Testis (tissue), 3 donors: ENCODE measurements around the gene NGB. TPM values are rescaled to one million over a fixed set of nuclear protein-coding genes. Genes with fewer than 3 reads are reported as not detected.

Experiments
- DNase-seq: peaks from one replicate; pipeline ENCODE4 v3.0.0-alpha.2; 2019
- H3K27ac ChIP-seq, 2 donors: fragments of 200-600 bp; sonication (generic); one replicate each; pipeline ENCODE4 v1.5.1; 2019
- H3K27me3 ChIP-seq: fragments of 200-600 bp; sonication (generic); one replicate; pipeline ENCODE4 v1.5.1; 2019
- H3K36me3 ChIP-seq: fragments of 200-600 bp; sonication (generic); one replicate; pipeline ENCODE4 v1.5.1; 2017; ENCODE audit warnings: low read depth; ENCODE audit errors: missing control alignments
- H3K4me1 ChIP-seq: fragments of 200-600 bp; sonication (generic); one replicate; pipeline ENCODE4 v1.5.1; 2019
- H3K4me3 ChIP-seq, 2 donors: fragments of 200-600 bp; sonication (generic); one replicate each; pipeline ENCODE4 v1.5.1; 2017 to 2019
- H3K9me3 ChIP-seq: fragments of 200-600 bp; sonication (generic); one replicate; pipeline ENCODE4 v1.5.1; 2017
- POLR2A ChIP-seq: fragments of 450-650 bp; IDR thresholded peaks from one replicate; pipeline ENCODE4 v1.6.1; 2017; ENCODE audit warnings: antibody characterized with exemption, mild to moderate bottlenecking, moderate library complexity
- WGBS, 2 donors: methylation state at CpG; one replicate each; pipeline ENCODE4 v1.1.5; 2018; 5-methylcytosine and 5-hydroxymethylcytosine counted together
- intact Hi-C: fragments of 100-400 bp; cut with DNase I; formaldehyde crosslinking; loops from one replicate; pipeline ENCODE4 v1.15.1; 2023; ENCODE audit warnings: low total_unique reads
- microRNA counts, 2 donors: library from miRNA; unstranded; fragments of <30 nt; microRNA quantifications; one replicate each; lab custom pipeline; 2016
- microRNA-seq, 2 donors: library from miRNA; unstranded; fragments of <30 nt; microRNA quantifications; one replicate each; pipeline ENCODE4, GENCODE V29; 2016; ENCODE audit warnings: borderline number of aligned reads in 2 of 2, borderline replicate concordance in 1 of 2
- polyA plus RNA-seq: library from polyadenylated mRNA; stranded (reverse); fragments of 350-450 nt; fragmentation: Illumina TruSeq; extraction: RNeasy Lipid Tissue Mini Kit (QIAGEN cat#74804); gene quantifications from one replicate; pipeline ENCODE4 v1.2.3, GENCODE V29; 2014; ENCODE audit warnings: low read depth, low replicate concordance; ENCODE audit not compliant: insufficient read depth
- small RNA-seq, 2 donors: library from RNA; depleted of rRNA; stranded (forward); fragments of <200 nt; gene quantifications; one replicate each; pipeline ENCODE3, GENCODE V24; 2016
- total RNA-seq, 2 donors: library from RNA; depleted of rRNA; stranded (reverse); fragments of >200 nt; gene quantifications; one replicate each; pipeline ENCODE4 v1.2.3, GENCODE V29; 2016
- TF ChIP-seq, protein P1 (sequence below), 3 experiments: fragments of 450-650 bp in 2 of 3; fragments of 200-600 bp in 1 of 3; sonication (generic) in 1 of 3; IDR thresholded peaks; one replicate each; pipeline ENCODE4 v1.5.1; 2016 to 2019; ENCODE audit warnings: antibody characterized with exemption in 3 of 3, mild to moderate bottlenecking in 2 of 3, moderate library complexity in 1 of 3

The NGB gene
- total and polyA plus RNA-seq, 3 donors from 2014 or later: 0.76 to 1.3 (median 1.1) TPM

DNA sequence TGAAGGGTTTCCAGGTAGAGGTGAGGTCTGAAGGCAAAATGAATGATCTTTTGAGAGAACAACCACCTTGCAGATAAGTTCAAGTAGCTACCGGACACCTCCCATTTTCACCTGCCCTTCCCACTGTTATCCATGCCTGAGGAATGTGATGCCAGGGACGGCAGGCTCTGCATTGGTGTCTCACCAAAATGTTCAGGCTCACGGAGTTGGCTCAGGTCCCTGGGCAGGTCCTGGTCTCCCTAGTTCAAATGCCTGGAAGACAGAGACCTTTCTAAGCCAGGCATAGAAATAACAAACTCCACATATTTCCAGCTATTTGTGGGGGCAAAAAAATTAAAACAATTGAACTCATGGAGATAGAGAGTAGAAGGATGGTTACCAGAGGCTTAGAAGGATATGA lies 53.5 kb downstream of the NGB start:
- intact Hi-C loops: no loop called here
- H3K36me3 ChIP-seq: no peaks in the 10 kb centered on the region
- DNase-seq: no peak
- WGBS, 2 donors: 62 to 84% methylated on average over 3 of the region's 3 CpGs
- no peaks in the 10 kb centered on the region for H3K27me3 ChIP-seq
- no peaks in the 10 kb centered on the region for H3K9me3 ChIP-seq
- H3K4me1 ChIP-seq: peaks cover 6% of the 10 kb centered on the region
- H3K4me3 ChIP-seq: no peak overlapping the region
- H3K27ac ChIP-seq: no peak overlapping the region
- TF ChIP-seq POLR2A: no peak
- TF ChIP-seq, protein P1, sequence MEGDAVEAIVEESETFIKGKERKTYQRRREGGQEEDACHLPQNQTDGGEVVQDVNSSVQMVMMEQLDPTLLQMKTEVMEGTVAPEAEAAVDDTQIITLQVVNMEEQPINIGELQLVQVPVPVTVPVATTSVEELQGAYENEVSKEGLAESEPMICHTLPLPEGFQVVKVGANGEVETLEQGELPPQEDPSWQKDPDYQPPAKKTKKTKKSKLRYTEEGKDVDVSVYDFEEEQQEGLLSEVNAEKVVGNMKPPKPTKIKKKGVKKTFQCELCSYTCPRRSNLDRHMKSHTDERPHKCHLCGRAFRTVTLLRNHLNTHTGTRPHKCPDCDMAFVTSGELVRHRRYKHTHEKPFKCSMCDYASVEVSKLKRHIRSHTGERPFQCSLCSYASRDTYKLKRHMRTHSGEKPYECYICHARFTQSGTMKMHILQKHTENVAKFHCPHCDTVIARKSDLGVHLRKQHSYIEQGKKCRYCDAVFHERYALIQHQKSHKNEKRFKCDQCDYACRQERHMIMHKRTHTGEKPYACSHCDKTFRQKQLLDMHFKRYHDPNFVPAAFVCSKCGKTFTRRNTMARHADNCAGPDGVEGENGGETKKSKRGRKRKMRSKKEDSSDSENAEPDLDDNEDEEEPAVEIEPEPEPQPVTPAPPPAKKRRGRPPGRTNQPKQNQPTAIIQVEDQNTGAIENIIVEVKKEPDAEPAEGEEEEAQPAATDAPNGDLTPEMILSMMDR (IDR thresholded peaks at IDR 0.05): no peak

MicroRNA genes within 50 kb of the gene (microRNA counts, 767-probe panel; counts per million panel counts)
- 5,616 to 7,614 counts per million in 2 donors for microRNA hsa-miR-1260a (lab: Ali Mortazavi, UCI)

Small RNA genes lying within 50 kb of the gene (microRNA-seq; reads per million reads assigned to microRNA genes)
- 0 to 0.70 reads per million in 2 donors for gene MIR1260A

Small RNA genes lying within 50 kb of the gene (small RNA-seq; reads per million reads assigned to genes)
- gene MIR1260A: 0 reads per million in 2 donors

Other genes starting within 250 kb of the NGB start
- 100 to 1,000 TPM in 1 of 2 donors, 10 to 100 TPM in 1; 94.6 to 120 TPM for gene IRF2BPL, start 242.5 kb downstream of the NGB start, total RNA-seq
- 30.9 TPM for gene IRF2BPL, start 242.5 kb downstream of the NGB start, polyA plus RNA-seq
- gene CIPC, start 172.9 kb downstream of the NGB start, total RNA-seq: 10 to 100 TPM; 44.5 to 48.3 TPM
- gene CIPC, start 172.9 kb downstream of the NGB start, polyA plus RNA-seq: 23.4 TPM
- 1 to 10 TPM; 1.7 to 3.2 TPM for gene ZDHHC22, start 129.4 kb downstream of the NGB start, total RNA-seq
- gene ZDHHC22, start 129.4 kb downstream of the NGB start, polyA plus RNA-seq: 0.84 TPM
- 10 to 100 TPM; 14.1 to 20.7 TPM for gene TMEM63C, start 89.4 kb downstream of the NGB start, total RNA-seq
- 21.0 TPM for gene TMEM63C, start 89.4 kb downstream of the NGB start, polyA plus RNA-seq
- gene POMT2, start 49.7 kb upstream of the NGB start, total RNA-seq: 100 to 1,000 TPM; 127 to 162 TPM
- 108 TPM for gene POMT2, start 49.7 kb upstream of the NGB start, polyA plus RNA-seq
- 10 to 100 TPM; 52.8 to 64.1 TPM for gene GSTZ1, start 49.8 kb upstream of the NGB start, total RNA-seq
- 101 TPM for gene GSTZ1, start 49.8 kb upstream of the NGB start, polyA plus RNA-seq
- gene TMED8, start 105.9 kb upstream of the NGB start, total RNA-seq: 10 to 100 TPM; 30.9 to 40.1 TPM
- 16.9 TPM for gene TMED8, start 105.9 kb upstream of the NGB start, polyA plus RNA-seq
- gene SAMD15, start 106.2 kb upstream of the NGB start, total RNA-seq: 10 to 100 TPM in 1 of 2 donors, 1 to 10 TPM in 1; 9.2 to 22.6 TPM
- gene SAMD15, start 106.2 kb upstream of the NGB start, polyA plus RNA-seq: 31.3 TPM
- gene NOXRED1, start 152.3 kb upstream of the NGB start, total RNA-seq: 10 to 100 TPM in 1 of 2 donors, 1 to 10 TPM in 1; 5.2 to 11.3 TPM
- 18.0 TPM for gene NOXRED1, start 152.3 kb upstream of the NGB start, polyA plus RNA-seq
- 10 to 100 TPM; 45.8 to 52.3 TPM for gene VIPAS39, start 186.4 kb upstream of the NGB start, total RNA-seq
- gene VIPAS39, start 186.4 kb upstream of the NGB start, polyA plus RNA-seq: 39.3 TPM
- 100 to 1,000 TPM; 250 to 379 TPM for gene AHSA1, start 186.9 kb upstream of the NGB start, total RNA-seq
- gene AHSA1, start 186.9 kb upstream of the NGB start, polyA plus RNA-seq: 303 TPM
- gene ISM2, start 227.6 kb upstream of the NGB start, total RNA-seq: 10 to 100 TPM in 1 of 2 donors, 1 to 10 TPM in 1; 6.2 to 28.7 TPM
- gene ISM2, start 227.6 kb upstream of the NGB start, polyA plus RNA-seq: 4.4 TPM